SKM-1 (cell line): ENCODE results near the gene SMAD6.

ENCODE experiments used
- DNase-seq: peaks from one replicate; lab custom pipeline; 2025; ENCODE audit not compliant: unreplicated experiment; lab: John Stamatoyannopoulos, UW

SMAD6 gene

GRCh38 chr15:66702787-66703539 lies 927 bp downstream of the SMAD6 start:
- DNase-seq = no peak

- no peak for DNase-seq
Measured at GRCh38 chr15:66703540-66703941, 1.5 kb downstream of the SMAD6 start.

GRCh38 chr15:66704019-66704802 lies 2.2 kb downstream of the SMAD6 start:
- no peak for DNase-seq

- no peak for DNase-seq
Measured at GRCh38 chr15:66704803-66705153, 2.7 kb downstream of the SMAD6 start.

- DNase-seq = no peak
Measured at GRCh38 chr15:66705277-66706146, 3.5 kb downstream of the SMAD6 start.

GRCh38 chr15:66706225-66706732 lies 4.2 kb downstream of the SMAD6 start:
- no peak for DNase-seq

- DNase-seq = no peak
Measured at GRCh38 chr15:66706840-66707239, 4.8 kb downstream of the SMAD6 start.

- DNase-seq = no peak
Measured at GRCh38 chr15:66707310-66708082, 5.5 kb downstream of the SMAD6 start.

- no peak for DNase-seq
Measured at GRCh38 chr15:66708389-66708788, 6.4 kb downstream of the SMAD6 start.

- DNase-seq = no peak
Measured at GRCh38 chr15:66709884-66710283, 7.8 kb downstream of the SMAD6 start.

- no peak for DNase-seq
Measured at GRCh38 chr15:66711260-66711659, 9.2 kb downstream of the SMAD6 start.

- DNase-seq = no peak
Measured at GRCh38 chr15:66711862-66712261, 9.8 kb downstream of the SMAD6 start.

GRCh38 chr15:66713843-66714508 lies 11.9 kb downstream of the SMAD6 start:
- no peak for DNase-seq

GRCh38 chr15:66714543-66714981 lies 12.5 kb downstream of the SMAD6 start:
- no peak for DNase-seq

- no peak for DNase-seq
Measured at GRCh38 chr15:66715181-66715624, 13.2 kb downstream of the SMAD6 start.

- no peak for DNase-seq
Measured at GRCh38 chr15:66715720-66716655, 14.0 kb downstream of the SMAD6 start.

- no peak for DNase-seq
Measured at GRCh38 chr15:66716656-66717020, 14.6 kb downstream of the SMAD6 start.

GRCh38 chr15:66718220-66718988 lies 16.4 kb downstream of the SMAD6 start:
- DNase-seq = no peak
